HG03135 (cell line): ENCODE data around the gene IL36RN.
"Not testable (repeated sequence)": the region's sequence is repeated elsewhere in the genome, so short reads cannot be mapped to it uniquely, and the experiment has no call there.

ENCODE experiments used
- ATAC-seq: cut with Tn5 transposase; IDR thresholded peaks from one replicate; pipeline ENCODE4 v1.9.1; 2021; ENCODE audit warnings: mild to moderate bottlenecking, moderate library complexity; ENCODE audit not compliant: unreplicated experiment

Gene IL36RN

GRCh38 chr2:113096842-113097618 is 38.0 kb downstream of the IL36RN start:
- not testable (repeated sequence) for ATAC-seq

GRCh38 chr2:113098041-113098440 is 39.0 kb downstream of the IL36RN start:
- no peak for ATAC-seq

- no peak for ATAC-seq
Measured at GRCh38 chr2:113098532-113098931, 39.5 kb downstream of the IL36RN start.

GRCh38 chr2:113102133-113102532 is 43.1 kb downstream of the IL36RN start:
- ATAC-seq = no peak

GRCh38 chr2:113103277-113103676 is 44.3 kb downstream of the IL36RN start:
- no peak for ATAC-seq

GRCh38 chr2:113104054-113104611 is 45.1 kb downstream of the IL36RN start:
- ATAC-seq = no peak

GRCh38 chr2:113105047-113105785 is 46.2 kb downstream of the IL36RN start:
- no peak for ATAC-seq

GRCh38 chr2:113111121-113111520 is 52.1 kb downstream of the IL36RN start:
- ATAC-seq = no peak

- no peak for ATAC-seq
Measured at GRCh38 chr2:113111823-113112287, 52.9 kb downstream of the IL36RN start.

GRCh38 chr2:113112441-113112840 is 53.4 kb downstream of the IL36RN start:
- no peak for ATAC-seq

- ATAC-seq = no peak
Measured at GRCh38 chr2:113112871-113113270, 53.9 kb downstream of the IL36RN start.

- ATAC-seq = no peak
Measured at GRCh38 chr2:113113807-113114206, 54.8 kb downstream of the IL36RN start.
